Transverse colon (tissue), 4 donors: ENCODE results near the gene CEP95.

ENCODE experiments used
- CTCF ChIP-seq, 5 experiments: fragments of 200-600 bp in 3 of 5; fragments of 450-650 bp in 2 of 5; sonication (generic) in 3 of 5; IDR thresholded peaks; 1 replicate in 2 of 5; 2 replicates in 3 of 5; pipeline ENCODE4 v1.5.1; 2016 to 2017; ENCODE audit warnings: antibody characterized with exemption in 5 of 5, inconsistent platforms in 3 of 5, mild to moderate bottlenecking in 2 of 5, moderate library complexity in 1 of 5
- EP300 ChIP-seq: sonication (generic); formaldehyde crosslinking; IDR thresholded peaks from one replicate; pipeline ENCODE4 v1.6.1; 2017; ENCODE audit warnings: antibody characterized with exemption, low read depth
- POLR2A ChIP-seq: fragments of 450-650 bp; IDR thresholded peaks from one replicate; pipeline ENCODE4 v1.6.1; 2016; ENCODE audit warnings: antibody characterized with exemption, mild to moderate bottlenecking, moderate library complexity
- POLR2AphosphoS5 ChIP-seq, 3 donors: sonication (generic); formaldehyde crosslinking; IDR thresholded peaks; one replicate each; pipeline ENCODE4 v1.6.1; 2016; ENCODE audit warnings: antibody characterized with exemption in 3 of 3

GRCh38 chr17:64499805-64500486 lies 6.8 kb upstream of the CEP95 start:
- TF ChIP-seq POLR2A (peak; percentile 16), CTCF (IDR thresholded peaks at IDR 0.05) (no peak), EP300 (no peak), POLR2AphosphoS5 (IDR thresholded peaks at IDR 0.05) (peak in 1 of 3 donors; percentile 60)
